GM15510 (cell line): ENCODE data around the gene SPSB1.

ENCODE experiments used
- POLR2A ChIP-seq: IDR thresholded peaks from 3 replicates; pipeline ENCODE4 v1.6.1; 2011; ENCODE audit warnings: borderline replicate concordance; ENCODE audit not compliant: insufficient read length; ENCODE audit errors: extremely low read depth

Gene SPSB1

DNA sequence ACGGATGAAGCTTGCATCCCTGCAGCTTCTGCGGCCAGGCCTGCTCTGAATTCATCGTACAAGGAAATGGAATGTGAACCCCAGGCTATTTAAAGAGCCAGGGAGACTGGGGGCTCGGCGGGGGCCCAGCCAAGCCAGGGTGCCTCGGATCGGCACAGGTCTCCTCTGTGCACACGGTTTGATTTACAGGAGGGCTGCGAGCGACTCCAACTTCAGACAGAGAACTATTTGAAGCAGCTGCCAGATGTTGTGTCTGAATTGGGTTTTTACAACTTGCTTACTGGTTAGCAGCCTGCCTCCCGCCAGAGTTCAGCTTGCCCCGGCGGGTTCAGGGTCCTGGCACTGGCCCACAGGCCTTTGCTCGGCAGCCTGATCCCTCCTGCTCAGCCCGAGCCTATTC, 83.2 kb downstream of the SPSB1 start:
- no peak for TF ChIP-seq POLR2A

DNA sequence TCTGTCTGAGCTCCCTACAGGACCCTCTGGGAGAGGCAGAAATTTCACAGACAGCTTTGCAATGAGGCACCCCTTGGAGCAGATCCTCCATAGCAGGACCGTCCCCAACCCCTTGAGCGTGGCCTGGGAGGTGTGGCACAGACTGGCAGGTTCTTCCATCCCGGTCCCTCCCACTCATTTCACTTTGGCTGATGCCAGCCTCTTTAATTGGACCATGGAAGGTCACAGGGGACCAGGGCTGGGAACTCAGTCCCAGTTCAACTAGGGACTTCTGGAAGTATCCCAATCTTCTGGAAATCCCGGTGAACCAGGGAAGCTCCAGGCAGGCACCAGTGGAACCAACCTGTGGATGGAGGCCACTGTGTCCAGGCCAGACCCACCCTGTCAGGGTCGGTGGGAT, 83.7 kb downstream of the SPSB1 start:
- TF ChIP-seq POLR2A = no peak

DNA sequence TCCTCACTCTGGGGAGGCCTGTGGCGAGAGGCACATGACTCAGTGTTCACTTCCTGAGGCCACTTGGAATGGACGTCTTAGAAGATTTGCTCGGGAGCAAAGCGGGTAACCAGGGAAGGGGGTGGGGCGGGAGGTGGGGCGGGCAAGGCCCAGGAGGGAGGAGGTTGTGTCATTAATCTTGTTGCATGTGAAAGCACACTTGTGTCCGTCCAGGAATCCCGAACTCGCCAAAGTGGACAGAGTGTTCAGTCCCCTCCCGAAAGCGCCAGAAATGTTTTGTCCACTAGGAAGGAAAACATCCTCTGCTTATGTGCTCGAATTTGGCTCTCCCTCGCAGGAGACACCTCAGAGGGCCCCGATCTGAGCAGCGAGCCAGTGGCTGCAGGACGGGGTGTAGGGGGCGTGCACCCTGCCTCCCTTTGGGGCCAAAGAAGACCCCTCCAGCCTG, 84.2 kb downstream of the SPSB1 start:
- no peak for TF ChIP-seq POLR2A

DNA sequence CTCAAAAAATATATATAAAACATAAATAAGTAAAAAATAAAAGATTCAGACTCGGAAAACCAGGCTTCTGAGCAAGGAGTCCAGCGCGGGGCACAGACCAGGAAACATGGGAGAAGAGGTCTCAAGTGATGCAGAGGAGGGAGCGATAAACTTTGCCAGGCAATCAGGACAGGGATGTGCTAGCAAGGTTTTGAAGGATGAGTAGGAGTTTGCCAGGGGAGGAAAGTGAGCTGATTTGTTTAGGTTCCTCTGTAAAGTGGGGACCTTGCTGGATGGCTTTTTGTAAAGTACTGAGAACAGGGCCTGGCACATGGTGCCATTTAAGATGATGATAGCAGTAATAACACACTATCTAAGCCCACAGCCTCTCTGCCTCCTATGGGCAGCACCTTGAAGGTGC, 86.1 kb downstream of the SPSB1 start:
- no peak for TF ChIP-seq POLR2A

DNA sequence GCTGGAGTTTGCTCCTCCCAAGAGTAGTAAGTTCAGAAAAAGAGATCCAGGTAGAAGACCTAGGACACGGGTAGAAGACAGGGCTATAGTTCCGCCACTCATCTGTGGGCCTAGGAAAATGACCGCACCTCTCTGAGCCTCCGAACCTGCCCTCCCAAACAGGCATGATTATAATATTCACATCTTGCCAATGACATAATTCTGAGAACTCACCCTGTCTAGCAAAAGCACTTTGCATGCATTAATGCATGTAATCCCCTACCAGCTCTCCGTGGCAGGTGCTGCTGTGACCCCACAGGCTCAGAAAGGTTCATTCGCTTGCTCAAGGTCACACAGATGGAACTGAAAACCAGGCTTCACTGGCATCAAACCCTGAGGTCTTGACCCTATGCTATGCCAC, 88.0 kb downstream of the SPSB1 start:
- no peak for TF ChIP-seq POLR2A

DNA sequence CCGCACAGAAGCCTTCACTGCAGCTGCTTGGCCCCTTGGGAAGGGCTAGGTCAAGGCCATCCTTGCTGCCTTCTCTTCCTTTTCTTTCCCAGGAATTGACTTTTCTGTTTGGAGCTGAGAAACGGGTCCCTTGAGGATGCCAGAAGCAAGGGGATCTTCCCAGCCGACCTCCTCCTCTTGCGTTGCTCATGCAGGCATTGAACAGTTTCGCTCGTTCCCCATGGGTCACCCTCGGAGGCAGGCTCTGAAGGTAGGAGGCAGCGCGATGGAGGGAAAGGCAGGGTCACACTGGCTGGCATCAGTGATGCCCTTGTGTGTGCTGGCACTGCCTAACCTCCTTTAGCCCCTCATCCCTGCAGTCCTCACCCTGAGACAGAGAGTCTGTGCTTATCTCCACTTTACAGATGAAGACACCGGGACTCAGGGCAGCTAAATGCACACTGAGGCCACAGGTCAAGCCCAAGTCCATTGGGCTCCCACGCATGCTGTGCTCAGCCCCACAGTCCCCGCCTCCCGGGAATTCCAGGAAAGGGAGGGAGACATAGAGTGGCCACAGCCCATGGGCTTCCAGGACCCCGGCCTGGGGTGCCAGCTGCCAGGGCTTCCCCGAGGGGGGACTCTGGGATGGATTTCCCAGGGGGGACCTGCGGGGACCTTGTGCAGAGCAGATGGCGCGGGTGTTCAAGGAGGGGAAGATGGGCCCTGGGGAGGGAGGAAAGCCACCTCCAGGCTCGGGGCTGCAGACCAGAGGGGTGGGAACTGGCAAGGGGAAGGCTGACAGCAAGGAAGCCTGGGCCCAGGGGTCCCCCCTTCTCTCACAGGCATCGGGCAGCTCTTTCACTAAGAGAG, 90.2 kb downstream of the SPSB1 start:
- TF ChIP-seq POLR2A = no peak

DNA sequence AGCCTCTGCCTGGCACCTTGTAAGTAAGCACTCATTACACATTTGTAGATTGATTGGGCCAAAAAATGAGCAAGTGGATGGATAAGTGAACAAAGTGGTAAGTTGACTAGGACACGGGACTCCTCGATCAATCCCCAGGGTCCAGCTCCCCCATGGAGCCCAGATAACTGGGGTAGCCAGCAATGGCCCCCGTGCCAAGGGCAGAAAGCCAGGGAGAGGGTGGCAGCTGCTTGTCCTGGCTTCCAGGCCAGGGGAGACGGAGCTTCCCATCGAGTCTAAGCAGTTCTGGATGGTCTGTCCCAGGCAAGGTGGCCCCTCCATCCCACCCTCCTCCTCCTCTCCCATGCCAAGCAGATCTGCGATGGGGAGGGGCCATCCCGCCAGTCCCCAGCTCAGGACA, 91.4 kb downstream of the SPSB1 start:
- TF ChIP-seq POLR2A = no peak

DNA sequence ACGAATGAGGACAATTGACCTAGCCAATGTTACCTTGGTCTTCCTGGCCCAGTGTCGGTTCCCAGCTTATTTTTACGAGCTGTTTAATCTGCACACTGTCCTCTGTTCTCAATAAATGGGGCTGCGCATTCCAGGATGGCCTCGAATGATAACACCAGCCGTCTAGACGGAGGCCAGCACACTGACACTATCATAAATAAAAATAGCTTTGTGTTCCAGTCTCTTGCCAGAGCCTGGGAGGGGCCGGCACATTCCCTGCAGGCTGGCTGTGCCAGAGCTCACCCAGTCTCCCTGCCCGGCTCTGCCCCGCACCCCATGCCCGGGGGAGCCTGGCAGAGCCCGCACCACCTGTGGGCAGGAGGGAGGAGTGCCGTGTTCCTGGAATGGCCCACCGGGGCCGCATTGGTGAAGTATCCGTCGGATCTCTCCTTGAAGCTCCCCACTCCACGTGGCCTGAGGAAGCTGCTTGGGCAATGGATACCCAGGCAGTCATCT, 92.1 kb downstream of the SPSB1 start:
- TF ChIP-seq POLR2A = no peak

DNA sequence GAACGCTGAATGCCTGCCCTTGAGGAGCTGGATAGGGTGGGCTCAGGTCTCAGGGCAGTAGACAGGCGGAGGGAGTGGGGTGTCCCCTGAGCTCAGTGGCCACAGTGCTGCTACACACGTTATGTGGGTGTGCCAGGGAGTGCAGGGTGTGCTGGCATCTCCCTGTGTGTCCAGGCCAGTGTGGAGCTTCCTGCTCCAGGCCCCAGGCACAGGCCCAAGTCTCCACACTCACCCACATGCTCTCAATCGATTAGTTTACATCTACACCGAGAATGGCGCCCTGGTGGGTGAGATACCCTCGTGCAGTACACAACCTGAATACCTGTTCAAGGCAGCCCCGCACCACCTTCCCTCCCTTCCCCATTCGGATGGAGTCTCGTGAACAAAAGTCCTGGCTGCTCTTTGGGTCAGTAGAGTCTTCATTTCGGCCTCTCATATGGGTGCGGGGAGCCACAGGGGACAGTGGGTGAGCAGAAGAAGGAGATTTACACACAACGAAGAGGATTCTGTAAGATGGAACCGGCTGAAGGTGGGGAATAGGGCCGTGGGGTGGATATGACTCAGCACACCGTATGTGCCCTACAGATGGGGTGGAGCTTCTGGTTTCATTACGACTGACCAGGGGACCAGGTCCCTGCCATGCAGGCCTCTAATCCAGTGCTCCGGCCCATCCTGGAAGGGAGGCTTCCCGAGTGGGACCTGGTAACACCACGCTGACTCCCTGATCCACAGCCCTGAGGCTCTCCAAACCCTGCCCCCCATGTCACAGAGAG, 93.3 kb downstream of the SPSB1 start:
- no peak for TF ChIP-seq POLR2A

DNA sequence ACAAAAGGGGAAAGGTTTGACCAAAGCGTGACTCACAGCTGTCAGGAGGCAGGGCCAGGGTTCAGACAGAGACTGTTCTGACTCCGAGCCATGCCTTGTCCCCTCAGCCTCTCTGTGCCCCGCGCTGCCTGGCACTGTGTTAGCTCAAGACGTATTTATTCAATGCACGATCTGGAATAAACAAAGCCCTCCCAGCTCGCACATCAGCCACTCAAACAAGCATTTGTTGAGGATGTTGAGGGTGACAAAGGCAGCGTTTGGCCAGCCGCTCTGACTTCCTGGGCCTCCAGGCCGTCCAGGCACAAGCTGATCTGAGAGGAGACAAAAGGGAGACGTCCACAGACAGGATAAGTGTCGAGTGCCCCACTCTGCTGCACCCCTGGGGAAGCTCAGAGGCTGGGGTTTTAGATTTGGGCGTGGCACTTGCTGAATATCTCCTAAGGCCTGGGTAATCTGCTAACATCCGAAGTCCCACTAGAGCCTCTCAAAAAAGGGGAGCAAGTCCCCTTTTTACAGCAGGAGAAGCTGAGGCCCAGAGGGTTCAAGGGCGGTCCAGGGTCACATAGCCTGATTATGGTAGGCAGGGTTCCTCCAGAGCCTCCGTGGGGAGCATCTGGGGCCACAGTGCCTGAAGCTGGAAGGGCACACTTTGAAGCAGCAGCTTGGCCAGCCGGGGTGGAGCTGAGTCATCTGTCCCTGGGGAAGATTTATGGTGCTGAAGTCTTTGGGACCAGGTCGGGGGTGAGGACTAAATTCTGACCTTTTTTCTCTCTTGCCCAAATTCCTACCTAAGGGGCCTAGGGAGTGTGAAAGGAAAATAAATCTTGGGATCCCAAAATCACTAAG, 95.9 kb downstream of the SPSB1 start:
- no peak for TF ChIP-seq POLR2A

DNA sequence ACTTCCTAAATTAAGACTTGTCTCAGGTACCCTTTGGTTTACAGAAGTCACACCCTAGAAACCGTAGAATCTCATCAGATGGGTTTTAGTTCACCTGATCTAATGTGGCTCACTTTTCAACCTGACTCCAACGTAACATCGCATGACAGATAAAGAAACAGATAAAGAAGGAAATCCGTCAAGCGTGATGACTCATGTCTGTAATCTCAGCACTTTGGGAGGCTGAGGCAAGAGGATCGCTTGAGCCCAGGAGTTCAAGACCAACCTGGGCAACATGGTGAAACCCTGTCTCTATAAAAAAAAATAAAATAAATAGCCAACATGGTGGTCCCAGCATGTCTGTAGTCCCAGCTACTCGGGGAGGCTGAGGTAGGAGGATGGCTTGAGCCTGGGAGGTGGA, 97.3 kb downstream of the SPSB1 start:
- no peak for TF ChIP-seq POLR2A

DNA sequence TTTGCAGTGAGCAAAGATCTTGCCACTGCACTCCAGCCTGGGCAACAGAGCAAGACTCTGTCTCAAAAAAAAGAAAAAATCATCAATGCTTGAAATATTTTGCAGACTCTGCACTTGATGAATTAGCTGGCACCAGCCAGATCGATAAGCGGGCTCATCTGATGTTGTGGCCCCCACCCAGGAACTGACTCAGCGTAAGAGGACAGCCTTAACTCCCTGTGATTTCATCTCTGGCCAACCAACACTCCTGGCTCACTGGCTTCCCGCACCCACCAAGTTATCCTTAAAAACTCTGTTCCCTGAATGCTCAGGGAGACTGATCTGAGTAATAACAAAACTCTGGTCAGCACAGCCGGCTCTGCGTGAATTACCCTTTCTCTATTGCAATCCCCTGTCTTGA, 98.9 kb downstream of the SPSB1 start:
- no peak for TF ChIP-seq POLR2A

DNA sequence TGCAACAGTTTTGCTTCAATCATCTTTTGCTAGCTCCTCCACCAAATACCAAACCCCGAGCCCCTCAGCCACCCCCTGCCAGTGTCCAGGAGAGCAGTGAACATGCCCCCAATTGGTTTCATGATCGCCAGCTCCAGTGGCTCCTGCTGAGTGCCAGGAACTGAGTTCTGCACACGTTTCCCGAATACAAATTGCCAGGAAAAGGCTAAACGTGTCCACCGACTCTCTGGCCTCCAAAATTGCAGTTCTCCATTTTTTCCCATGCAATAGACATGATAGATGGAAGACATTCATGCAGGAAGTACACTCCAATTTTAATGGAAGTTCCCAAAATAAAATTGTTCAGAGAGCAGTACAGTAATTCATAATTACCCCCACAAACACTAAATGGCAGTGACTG, 101.3 kb downstream of the SPSB1 start:
- no peak for TF ChIP-seq POLR2A

DNA sequence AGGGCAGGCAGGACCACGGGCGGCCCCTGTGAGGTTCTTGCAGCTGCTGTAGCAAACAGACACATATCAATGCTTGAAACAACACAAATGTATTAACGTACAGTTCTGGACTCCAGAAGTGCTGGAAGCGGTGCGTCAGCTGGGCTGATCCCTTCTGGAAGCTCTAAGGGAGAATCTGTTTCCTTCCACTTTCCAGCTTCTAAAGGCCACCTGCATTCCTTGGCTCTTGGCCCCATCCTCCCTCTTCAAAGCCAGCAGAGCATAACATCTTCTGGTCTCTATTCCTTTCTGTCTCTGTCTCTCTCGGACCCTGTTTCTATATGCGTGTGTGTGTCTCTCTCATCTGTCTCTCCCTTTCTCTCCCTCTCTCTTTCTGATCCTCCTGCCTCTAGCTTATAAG, 102.3 kb downstream of the SPSB1 start:
- TF ChIP-seq POLR2A = no peak

DNA sequence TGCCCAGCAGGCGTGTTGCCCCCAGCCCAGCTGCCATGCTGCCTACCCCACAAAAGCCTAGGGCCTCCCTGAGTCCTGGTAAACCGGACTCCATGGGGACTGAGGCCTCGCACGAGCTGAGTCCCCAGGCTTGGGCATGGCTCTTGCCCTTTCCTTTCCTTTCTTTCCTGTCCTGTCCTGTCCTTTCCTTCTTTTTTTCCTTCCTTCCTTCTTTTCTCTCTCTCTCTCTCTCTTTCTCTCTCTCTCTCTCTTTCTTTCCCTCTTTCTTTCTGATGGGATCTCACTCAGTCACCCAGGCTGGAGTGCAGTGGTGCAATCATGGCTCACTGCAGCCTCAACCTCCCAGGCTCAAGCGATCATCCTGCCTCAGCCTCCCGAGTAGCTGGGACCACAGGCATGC, 104.4 kb downstream of the SPSB1 start:
- TF ChIP-seq POLR2A = no peak
